Thoracic aorta (tissue), 2 donors: ENCODE measurements around the gene LRRC40. TPM values are rescaled to one million over a fixed set of nuclear protein-coding genes. Genes with fewer than 3 reads are reported as not detected.

ENCODE experiments used
- ATAC-seq: fragments of 150-250 bp; one replicate; pipeline ENCODE4 v1.8.0; 2017; ENCODE audit warnings: low read depth; ENCODE audit not compliant: insufficient number of reproducible peaks, low FRiP score
- DNase-seq: peaks from one replicate; pipeline ENCODE4 v3.0.0-alpha.2; 2020; ENCODE audit warnings: low spot score
- H3K27ac ChIP-seq, 2 donors: fragments of 200-600 bp; sonication (generic); 1 replicate in 1 of 2; 2 replicates in 1 of 2; pipeline ENCODE4 v1.5.1; 2016; ENCODE audit warnings: mild to moderate bottlenecking in 2 of 2, moderate library complexity in 2 of 2
- H3K27me3 ChIP-seq: fragments of 200-600 bp; sonication (generic); replicated peaks from 2 replicates; pipeline ENCODE4 v1.6.0; 2016; ENCODE audit warnings: mild to moderate bottlenecking; ENCODE audit not compliant: insufficient read depth
- H3K36me3 ChIP-seq: fragments of 200-600 bp; sonication (generic); one replicate; pipeline ENCODE4 v1.5.1; 2016
- H3K4me1 ChIP-seq, 2 donors: fragments of 200-600 bp; sonication (generic); 1 replicate in 1 of 2; 2 replicates in 1 of 2; pipeline versions ENCODE4 v1.5.1 to v1.6.0; 2016; ENCODE audit warnings: low read depth in 2 of 2, mild to moderate bottlenecking in 1 of 2; ENCODE audit not compliant: control insufficient read depth in 1 of 2
- H3K4me3 ChIP-seq: fragments of 200-600 bp; sonication (generic); 2 replicates; pipeline ENCODE4 v1.5.1; 2016; ENCODE audit warnings: mild to moderate bottlenecking
- H3K9me3 ChIP-seq: fragments of 200-600 bp; sonication (generic); 2 replicates; pipeline ENCODE4 v1.5.1; 2016
- total RNA-seq, 2 donors: library from RNA; depleted of rRNA; stranded (reverse); fragments of >200 nt; gene quantifications; one replicate each; pipeline versions ENCODE4 v1.1.0 to v1.2.3, GENCODE V29; 2016
- TF ChIP-seq, protein P1 (sequence below): fragments of 200-600 bp; sonication (generic); IDR thresholded peaks from one replicate; pipeline ENCODE4 v1.5.1; 2019; ENCODE audit warnings: antibody characterized with exemption

The LRRC40 gene
- total RNA-seq, 2 donors from 2014 or later, result 8.8 to 12.4 TPM

DNA sequence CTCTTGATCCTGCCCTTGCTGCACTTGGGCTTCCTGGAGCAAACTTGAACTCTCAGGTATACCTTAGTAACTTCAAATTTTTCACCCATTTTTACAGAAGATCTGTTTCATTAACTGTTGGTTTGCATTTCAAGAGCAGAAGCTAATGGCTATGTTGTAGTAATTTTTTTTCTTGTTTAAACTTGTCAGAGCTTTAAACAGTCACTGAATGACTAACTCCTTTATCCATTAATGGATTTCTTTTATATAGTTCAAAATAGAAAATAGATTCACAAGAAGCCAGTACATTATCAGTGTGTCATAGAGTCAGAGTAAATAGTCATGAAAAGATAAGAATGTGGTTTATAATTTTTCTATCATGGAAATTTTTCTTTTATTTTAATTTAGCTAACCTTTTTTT, 29.4 kb upstream of the LRRC40 start:
- Histone ChIP-seq H3K4me1 (no peaks in the 10 kb centered on the region), H3K27ac (no peak overlapping the region), H3K36me3 (peaks cover 57% of the 10 kb centered on the region), H3K9me3 (no peaks in the 10 kb centered on the region), H3K4me3 (no peak overlapping the region), H3K27me3 (no peaks in the 10 kb centered on the region)
- DNase-seq (no peak), ATAC-seq (no peak)
- TF ChIP-seq, protein P1, sequence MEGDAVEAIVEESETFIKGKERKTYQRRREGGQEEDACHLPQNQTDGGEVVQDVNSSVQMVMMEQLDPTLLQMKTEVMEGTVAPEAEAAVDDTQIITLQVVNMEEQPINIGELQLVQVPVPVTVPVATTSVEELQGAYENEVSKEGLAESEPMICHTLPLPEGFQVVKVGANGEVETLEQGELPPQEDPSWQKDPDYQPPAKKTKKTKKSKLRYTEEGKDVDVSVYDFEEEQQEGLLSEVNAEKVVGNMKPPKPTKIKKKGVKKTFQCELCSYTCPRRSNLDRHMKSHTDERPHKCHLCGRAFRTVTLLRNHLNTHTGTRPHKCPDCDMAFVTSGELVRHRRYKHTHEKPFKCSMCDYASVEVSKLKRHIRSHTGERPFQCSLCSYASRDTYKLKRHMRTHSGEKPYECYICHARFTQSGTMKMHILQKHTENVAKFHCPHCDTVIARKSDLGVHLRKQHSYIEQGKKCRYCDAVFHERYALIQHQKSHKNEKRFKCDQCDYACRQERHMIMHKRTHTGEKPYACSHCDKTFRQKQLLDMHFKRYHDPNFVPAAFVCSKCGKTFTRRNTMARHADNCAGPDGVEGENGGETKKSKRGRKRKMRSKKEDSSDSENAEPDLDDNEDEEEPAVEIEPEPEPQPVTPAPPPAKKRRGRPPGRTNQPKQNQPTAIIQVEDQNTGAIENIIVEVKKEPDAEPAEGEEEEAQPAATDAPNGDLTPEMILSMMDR, result no peak

DNA sequence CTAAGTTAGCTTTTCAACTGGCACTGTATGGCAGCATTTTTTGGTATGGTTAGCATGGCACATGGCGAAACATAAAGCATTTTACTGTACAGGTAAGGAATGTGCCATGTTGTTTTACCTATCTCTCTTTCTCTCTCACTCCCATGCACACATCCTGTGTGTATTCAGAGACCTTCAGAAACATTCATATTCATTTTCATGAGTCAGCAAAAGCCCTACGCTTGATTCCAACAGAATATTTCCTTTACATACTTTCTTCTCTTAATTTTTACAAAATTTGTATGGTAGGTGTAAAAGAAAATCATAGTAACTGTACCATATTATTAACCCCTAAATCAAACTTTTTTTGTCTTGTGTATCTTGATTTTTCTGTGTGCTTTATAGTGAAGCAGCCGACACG, 26.1 kb upstream of the LRRC40 start:
- TF ChIP-seq, protein P1, result no peak

DNA sequence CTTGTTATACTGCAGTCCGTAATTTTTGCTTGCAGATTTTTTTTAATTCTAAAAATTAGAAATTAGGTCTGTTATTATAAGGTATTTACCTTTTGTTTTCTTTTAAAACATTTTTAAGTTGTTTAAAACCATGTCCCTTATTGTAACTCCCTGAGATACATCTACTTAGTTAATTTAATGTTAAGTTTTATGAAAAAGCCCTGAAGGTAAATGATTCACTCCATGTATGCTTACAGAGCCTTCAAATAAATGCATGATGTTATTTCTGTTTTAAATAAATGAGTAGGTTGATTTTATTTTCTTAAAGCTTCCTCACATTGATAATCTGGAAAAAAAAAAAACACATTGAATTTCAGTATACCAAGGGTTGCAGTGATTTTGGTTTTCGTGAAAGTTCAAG, 23.3 kb upstream of the LRRC40 start:
- TF ChIP-seq, protein P1, result no peak
- Histone ChIP-seq H3K36me3 (peaks cover 27% of the 10 kb centered on the region), H3K27me3 (no peaks in the 10 kb centered on the region), H3K27ac (no peak overlapping the region), H3K4me3 (no peak overlapping the region), H3K9me3 (no peaks in the 10 kb centered on the region), H3K4me1 (peaks cover 15 to 35% of the 10 kb centered on the region in 2 donors)
- no peak for DNase-seq
- no peak for ATAC-seq

More for the DNA sequence above, 26.1 kb upstream of the LRRC40 start:
- Histone ChIP-seq H3K9me3 (no peaks in the 10 kb centered on the region), H3K4me3 (no peak overlapping the region), H3K4me1 (peaks cover 6 to 15% of the 10 kb centered on the region in 2 donors), H3K36me3 (peaks cover 54% of the 10 kb centered on the region), H3K27me3 (no peaks in the 10 kb centered on the region), H3K27ac (no peak overlapping the region)
- DNase-seq, result no peak
- no peak for ATAC-seq

DNA sequence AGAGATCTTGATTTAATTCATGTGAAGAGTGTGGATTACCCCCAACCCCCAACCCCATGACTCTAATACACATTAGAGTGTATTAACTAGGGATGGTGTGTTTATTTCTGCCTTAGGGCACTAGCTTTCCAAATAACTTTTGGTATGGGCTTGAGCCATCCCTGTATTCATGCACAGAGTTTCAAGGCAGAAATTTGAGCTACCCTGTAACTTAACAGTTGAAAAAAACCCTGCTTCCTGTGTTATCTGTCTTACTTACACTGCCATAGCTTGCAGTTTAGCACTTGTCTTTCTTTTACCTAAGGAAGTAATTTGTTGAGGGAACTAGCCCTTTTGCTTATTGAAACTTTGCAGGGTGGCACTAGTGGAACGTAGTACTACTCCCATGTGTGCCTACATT, 22.1 kb upstream of the LRRC40 start:
- no peak overlapping the region for H3K27ac ChIP-seq
- TF ChIP-seq, protein P1, result no peak
- peaks cover 15% of the 10 kb centered on the region for H3K36me3 ChIP-seq
- H3K4me3 ChIP-seq, result no peak overlapping the region
- DNase-seq, result no peak
- H3K4me1 ChIP-seq, result peaks cover 27 to 47% of the 10 kb centered on the region in 2 donors
- no peaks in the 10 kb centered on the region for H3K9me3 ChIP-seq
- no peak for ATAC-seq
- no peaks in the 10 kb centered on the region for H3K27me3 ChIP-seq

DNA sequence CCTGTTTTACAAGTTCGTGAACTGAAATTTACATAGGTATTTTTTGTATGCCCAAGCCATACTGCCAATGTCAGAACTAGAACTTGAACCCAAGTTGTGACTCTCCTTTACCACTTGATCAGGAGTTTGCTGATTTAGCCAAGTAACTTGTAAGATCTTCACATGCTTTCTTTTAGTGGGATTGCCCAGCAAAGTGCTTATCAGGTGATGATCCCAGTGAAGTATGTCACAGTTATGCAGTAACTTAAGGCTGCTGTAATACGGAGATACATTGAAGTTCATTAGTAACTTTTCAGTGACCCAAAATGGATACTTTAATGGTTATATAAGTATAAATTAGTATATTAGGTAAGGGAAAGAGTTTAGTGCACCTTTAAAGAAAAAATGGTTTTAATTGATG, 19.6 kb upstream of the LRRC40 start:
- Histone ChIP-seq H3K4me1 (peaks cover 35 to 59% of the 10 kb centered on the region in 2 donors), H3K36me3 (peaks cover 11% of the 10 kb centered on the region), H3K4me3 (no peak overlapping the region), H3K27me3 (no peaks in the 10 kb centered on the region), H3K9me3 (no peaks in the 10 kb centered on the region), H3K27ac (no peak overlapping the region)
- no peak for ATAC-seq
- no peak for DNase-seq
- TF ChIP-seq, protein P1, result no peak
